ENCODE data around the gene ACSBG1. TPM values are rescaled to one million over a fixed set of nuclear protein-coding genes. Genes with fewer than 3 reads are reported as not detected.
A peak's percentile ranks its signal among the peaks of the same experiment; 100 is the strongest.

Gene ACSBG1
- total and polyA plus RNA-seq, 12 donors: 1.9 to 42.3 (median 5.6) TPM

GRCh38 chr15:78142332-78142731 lies 92.0 kb downstream of the ACSBG1 start:
- Histone ChIP-seq H3K27me3 (no peaks in the 10 kb centered on the region), H3K9me3 (replicated peaks in 1 of 3) (no peaks in the 10 kb centered on the region), H3K36me3 (replicated peaks in 1 of 2) (no peaks in the 10 kb centered on the region), H3K4me3 (no peak overlapping the region), H3K27ac (no peak overlapping the region), H3K4me1 (replicated peaks in 1 of 2) (peaks cover 0 to 9% of the 10 kb centered on the region in 2 donors)
- TF ChIP-seq CTCF (IDR thresholded peaks at IDR 0.05) (no peak), POLR2A (IDR thresholded peaks at IDR 0.05) (no peak)
- intact Hi-C loops (cut with DNase I): no loop called here
- 76 to 88% (median 78%) methylated on average over 3 of the region's 3 CpGs for WGBS, 4 donors
- DNase-seq: no peak

GRCh38 chr15:78140292-78140691 lies 94.1 kb downstream of the ACSBG1 start:
- Histone ChIP-seq H3K27me3 (no peaks in the 10 kb centered on the region), H3K36me3 (replicated peaks in 1 of 2) (no peaks in the 10 kb centered on the region), H3K4me3 (no peak overlapping the region), H3K27ac (no peak overlapping the region), H3K9me3 (replicated peaks in 1 of 3) (no peaks in the 10 kb centered on the region), H3K4me1 (replicated peaks in 1 of 2) (no peaks in the 10 kb centered on the region)
- no peak for DNase-seq
- intact Hi-C loops (cut with DNase I): no loop called here
- no peak for TF ChIP-seq CTCF (IDR thresholded peaks at IDR 0.05)
- TF ChIP-seq POLR2A (IDR thresholded peaks at IDR 0.05): no peak

GRCh38 chr15:78139578-78139977 lies 94.8 kb downstream of the ACSBG1 start:
- intact Hi-C loops (cut with DNase I): no loop called here
- 90 to 98% (median 92%) methylated on average over 5 of the region's 5 CpGs for WGBS, 4 donors
- peak in 1 of 7 donors; percentile 24 for DNase-seq

GRCh38 chr15:78133801-78134200 lies 100.6 kb downstream of the ACSBG1 start:
- H3K36me3 ChIP-seq (replicated peaks in 1 of 2): no peaks in the 10 kb centered on the region
- H3K9me3 ChIP-seq (replicated peaks in 1 of 3): no peaks in the 10 kb centered on the region
- no peak overlapping the region for H3K27ac ChIP-seq
- intact Hi-C loops (cut with DNase I): loop anchor here in 1 of 2 donors (5.0 kb wide), 1 partner anchor 58 kb away; no protein-coding TSS in a partner anchor
- 91 to 97% (median 95%) methylated on average over 2 of the region's 2 CpGs for WGBS, 4 donors
- H3K27me3 ChIP-seq: no peaks in the 10 kb centered on the region
- H3K4me1 ChIP-seq (replicated peaks in 1 of 2): peaks cover 7 to 9% of the 10 kb centered on the region in 2 donors
- no peak for DNase-seq
- no peak overlapping the region for H3K4me3 ChIP-seq
- TF ChIP-seq POLR2A (IDR thresholded peaks at IDR 0.05) (no peak), CTCF (IDR thresholded peaks at IDR 0.05) (no peak)

More at GRCh38 chr15:78139578-78139977, 94.8 kb downstream of the ACSBG1 start:
- TF ChIP-seq CTCF (IDR thresholded peaks at IDR 0.05): no peak
- no peak for TF ChIP-seq POLR2A (IDR thresholded peaks at IDR 0.05)
- no peak overlapping the region for H3K27ac ChIP-seq
- no peak overlapping the region for H3K4me3 ChIP-seq
- H3K9me3 ChIP-seq (replicated peaks in 1 of 3): no peaks in the 10 kb centered on the region
- H3K27me3 ChIP-seq: no peaks in the 10 kb centered on the region
- H3K4me1 ChIP-seq (replicated peaks in 1 of 2): no peaks in the 10 kb centered on the region
- no peaks in the 10 kb centered on the region for H3K36me3 ChIP-seq (replicated peaks in 1 of 2)
